Measurements from ENCODE around the gene MXRA5.

DNA sequence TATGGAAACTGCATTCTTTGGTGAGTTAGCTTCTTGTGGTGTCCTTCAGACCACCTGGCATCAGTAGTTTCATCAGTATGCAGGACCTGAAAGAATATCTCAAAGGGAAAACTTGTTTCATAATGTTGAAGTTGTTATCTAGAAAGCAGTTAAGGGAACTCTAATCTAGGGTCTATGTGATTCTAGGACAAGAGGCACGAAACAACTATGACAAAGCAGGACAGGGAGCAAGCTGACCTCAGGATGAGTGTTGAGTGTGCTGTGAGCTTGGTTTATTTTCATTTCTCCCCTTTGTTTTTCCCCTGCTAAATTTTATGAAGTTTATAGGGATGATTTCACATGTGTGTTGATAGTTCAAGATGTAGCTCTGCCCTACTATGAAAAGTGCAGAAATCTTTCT, 65.7 kb downstream of the MXRA5 start:
- TF ChIP-seq, protein P1, sequence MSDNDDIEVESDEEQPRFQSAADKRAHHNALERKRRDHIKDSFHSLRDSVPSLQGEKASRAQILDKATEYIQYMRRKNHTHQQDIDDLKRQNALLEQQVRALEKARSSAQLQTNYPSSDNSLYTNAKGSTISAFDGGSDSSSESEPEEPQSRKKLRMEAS (CRISPR knock-in tag; IDR thresholded peaks at IDR 0.05) = no peak
- TF ChIP-seq, protein P2, sequence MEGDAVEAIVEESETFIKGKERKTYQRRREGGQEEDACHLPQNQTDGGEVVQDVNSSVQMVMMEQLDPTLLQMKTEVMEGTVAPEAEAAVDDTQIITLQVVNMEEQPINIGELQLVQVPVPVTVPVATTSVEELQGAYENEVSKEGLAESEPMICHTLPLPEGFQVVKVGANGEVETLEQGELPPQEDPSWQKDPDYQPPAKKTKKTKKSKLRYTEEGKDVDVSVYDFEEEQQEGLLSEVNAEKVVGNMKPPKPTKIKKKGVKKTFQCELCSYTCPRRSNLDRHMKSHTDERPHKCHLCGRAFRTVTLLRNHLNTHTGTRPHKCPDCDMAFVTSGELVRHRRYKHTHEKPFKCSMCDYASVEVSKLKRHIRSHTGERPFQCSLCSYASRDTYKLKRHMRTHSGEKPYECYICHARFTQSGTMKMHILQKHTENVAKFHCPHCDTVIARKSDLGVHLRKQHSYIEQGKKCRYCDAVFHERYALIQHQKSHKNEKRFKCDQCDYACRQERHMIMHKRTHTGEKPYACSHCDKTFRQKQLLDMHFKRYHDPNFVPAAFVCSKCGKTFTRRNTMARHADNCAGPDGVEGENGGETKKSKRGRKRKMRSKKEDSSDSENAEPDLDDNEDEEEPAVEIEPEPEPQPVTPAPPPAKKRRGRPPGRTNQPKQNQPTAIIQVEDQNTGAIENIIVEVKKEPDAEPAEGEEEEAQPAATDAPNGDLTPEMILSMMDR (IDR thresholded peaks at IDR 0.05) = no peak
- no peak for TF ChIP-seq IRF2 (CRISPR knock-in tag; IDR thresholded peaks at IDR 0.05; ENCODE audit: borderline replicate concordance, low read depth)
- no peak for TF ChIP-seq FOXK1 (CRISPR knock-in tag; IDR thresholded peaks at IDR 0.05)

Measured in WTC11 (cell line).